Amniotic epithelial cell (primary cell): ENCODE measurements around the gene CCDC85A.

ENCODE experiments used
- DNase-seq: peaks from one replicate; pipeline ENCODE4 v3.0.0-alpha.2; 2010; ENCODE audit warnings: low read depth

CCDC85A gene

GRCh38 chr2:56239030-56239429 is 55.2 kb downstream of the CCDC85A start:
- DNase-seq: no peak

DNA sequence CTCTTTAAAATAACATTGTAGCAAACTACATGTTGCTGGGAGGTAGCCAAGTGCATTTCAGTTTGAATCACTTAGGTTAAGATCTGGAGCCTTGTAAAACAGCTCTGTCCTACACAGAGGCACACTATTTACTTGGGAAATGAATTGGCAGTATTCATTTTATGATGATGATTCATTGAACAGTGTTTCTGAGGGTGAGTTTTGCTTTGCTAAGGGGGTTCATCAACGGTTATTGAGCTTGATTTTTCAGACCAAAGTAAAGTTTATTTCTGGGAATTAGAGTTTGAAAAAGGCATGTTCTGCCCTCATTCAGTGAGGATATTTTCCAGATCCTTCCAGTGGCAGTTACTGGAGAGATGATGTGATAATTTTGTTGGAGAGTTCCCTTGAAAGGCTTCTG is 55.6 kb downstream of the CCDC85A start:
- no peak for DNase-seq

DNA sequence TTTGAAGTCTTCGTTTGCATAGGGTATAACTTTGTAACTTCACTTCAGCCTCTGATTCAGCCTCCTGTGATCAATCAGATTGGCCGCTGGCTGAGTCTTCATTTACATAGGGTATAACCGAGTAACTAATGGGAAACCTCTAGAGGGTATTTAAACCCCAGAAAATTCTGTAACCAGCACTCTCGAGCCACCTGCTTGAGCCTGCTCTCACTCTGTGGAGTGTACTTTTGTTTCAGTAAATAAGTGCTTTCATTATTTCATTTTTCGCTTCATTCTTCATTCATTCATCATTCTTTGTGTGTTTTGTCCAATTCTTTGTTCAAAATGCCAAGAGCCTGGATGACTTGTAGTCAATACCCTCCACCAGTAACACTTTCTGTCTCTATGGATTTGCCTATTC is 56.4 kb downstream of the CCDC85A start:
- DNase-seq: no peak

DNA sequence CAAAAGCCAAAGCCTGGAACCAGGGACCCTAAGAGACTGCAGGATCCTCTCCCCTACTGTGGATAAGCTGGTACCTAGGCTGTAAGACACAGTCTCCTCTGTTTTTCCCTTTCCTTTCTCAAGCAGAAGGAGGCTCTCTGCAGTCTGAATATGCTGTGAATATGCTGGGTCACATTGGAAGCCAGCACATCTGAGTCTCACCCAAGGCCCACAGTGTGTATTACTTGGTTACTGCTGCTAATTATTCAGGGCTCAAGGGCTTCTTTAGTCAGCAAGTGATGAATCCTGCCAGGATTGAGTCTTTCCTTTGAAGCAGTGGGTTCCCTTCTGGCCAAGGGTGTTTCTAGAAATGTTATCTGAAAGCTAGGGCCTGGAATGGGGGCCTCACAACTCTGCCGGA is 60.7 kb downstream of the CCDC85A start:
- DNase-seq: no peak

DNA sequence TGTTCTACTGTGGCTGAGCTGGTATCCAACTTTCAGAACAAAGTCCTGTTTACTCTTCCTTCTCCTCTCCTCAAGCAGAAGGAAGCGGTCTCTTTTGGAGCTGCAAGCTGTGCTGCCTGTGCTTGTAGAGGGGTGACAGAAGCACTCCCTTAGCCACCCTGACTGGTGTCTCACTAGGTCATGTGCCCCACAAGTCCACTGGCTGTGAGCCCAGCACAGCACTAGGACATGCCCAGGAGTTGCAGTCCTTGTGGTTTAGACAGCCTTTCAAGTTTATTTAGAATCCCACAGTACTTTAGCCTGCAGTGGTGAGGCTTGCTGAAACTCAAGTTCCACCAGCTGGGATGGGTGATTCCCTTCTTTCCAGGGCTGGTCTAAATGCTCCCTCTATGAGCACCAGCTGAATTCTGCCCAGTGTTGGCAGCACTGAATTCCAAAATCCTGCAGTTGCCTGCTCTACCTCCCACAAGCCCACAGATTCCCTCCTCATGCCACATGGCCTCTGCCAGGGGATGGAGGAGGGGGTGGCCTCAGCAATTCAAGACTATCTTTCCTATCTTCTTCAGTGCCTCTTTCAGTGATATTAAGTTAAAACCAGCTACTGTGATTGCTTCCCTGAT is 61.2 kb downstream of the CCDC85A start:
- DNase-seq: peak; percentile 44

DNA sequence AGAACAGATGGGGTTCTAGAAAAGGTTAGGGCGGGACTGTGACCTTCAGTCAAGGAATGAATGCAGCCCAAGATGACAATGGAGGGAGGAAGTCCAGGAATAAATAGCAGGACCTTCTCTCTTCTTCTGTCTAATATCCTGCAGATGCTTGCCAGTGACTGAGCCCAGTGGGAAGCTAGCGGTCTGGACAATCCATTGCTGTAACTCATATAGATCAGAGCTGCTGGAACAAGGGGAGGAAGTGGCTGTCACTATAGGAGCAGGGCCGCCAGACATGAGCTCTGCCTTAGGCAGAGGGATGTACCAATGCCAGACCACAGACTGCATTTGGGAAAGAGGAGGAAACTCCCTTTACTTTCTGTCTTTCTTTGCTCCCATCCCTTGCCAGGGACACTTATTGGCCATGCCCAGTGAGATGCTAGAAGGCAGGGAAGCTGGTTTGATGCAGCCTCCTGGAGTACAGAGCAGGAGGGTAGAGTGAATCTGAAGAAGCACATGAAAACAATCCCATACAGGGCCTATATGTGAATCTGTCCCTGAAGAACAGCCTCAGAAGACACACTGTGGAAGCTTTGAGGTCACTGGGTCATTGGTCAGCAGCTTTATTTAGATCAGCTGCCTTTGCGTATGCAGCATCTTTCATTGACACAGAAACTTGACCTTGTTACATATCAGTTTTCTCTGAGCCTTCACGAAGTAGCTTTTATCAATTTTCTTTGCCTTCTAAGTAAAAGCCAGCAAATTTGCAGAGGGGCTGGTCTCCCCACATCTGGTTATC is 65.4 kb downstream of the CCDC85A start:
- DNase-seq: no peak

GRCh38 chr2:56250153-56250729 is 66.5 kb downstream of the CCDC85A start:
- DNase-seq: no peak

GRCh38 chr2:56260415-56260814 is 76.6 kb downstream of the CCDC85A start:
- DNase-seq: no peak

DNA sequence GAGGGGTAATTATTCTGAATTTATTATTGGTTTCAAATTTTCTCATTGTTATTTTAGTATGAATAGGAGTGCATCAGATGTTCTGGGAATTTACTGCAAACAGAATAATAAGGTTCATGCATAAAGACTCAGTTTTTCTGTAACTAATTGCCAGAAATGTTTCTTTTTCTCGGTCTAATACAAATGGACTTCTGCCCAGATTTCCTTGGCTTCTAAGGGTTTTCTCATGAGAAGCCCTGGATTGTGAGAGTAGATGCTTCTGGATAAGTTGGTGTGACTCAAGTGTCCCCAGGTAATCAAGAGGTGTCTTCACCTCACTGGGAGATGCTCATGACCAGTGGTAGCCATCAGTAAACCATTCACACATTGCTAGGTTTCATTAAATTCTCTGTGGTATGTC is 78.5 kb downstream of the CCDC85A start:
- no peak for DNase-seq

- DNase-seq: peak; percentile 36
These were observed 80.1 kb downstream of the CCDC85A start for GRCh38 chr2:56263876-56264275.

DNA sequence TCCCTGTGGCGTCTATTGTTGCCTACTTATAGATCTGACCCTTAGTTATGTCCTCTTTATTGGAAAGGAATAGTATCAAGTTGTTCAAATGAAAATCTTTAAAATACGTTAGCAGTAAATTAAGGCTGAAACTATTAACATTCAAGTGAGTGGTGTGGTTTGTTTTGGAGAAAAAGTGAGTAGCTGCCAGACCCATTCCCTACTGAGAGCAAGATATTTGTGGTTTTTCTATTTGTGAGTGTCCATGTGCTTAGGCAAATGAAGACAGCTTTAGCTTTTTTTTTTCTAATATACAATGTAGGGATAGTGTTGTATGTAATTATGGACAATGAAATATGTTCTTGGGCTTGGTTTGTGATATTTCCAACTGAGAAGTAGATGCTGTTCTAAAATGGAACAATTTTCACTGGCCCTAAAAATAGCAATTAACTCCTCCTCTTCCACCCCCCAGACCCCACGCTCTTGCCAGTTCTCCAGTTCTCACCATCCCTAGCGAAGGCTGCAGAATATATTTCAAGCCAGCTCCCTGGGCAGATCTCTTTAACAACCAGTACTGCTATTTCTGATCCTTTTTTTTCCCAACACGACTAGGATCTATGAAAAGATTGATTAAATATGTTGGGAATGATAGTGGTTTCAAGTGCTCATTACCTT is 83.1 kb downstream of the CCDC85A start:
- DNase-seq: no peak

DNA sequence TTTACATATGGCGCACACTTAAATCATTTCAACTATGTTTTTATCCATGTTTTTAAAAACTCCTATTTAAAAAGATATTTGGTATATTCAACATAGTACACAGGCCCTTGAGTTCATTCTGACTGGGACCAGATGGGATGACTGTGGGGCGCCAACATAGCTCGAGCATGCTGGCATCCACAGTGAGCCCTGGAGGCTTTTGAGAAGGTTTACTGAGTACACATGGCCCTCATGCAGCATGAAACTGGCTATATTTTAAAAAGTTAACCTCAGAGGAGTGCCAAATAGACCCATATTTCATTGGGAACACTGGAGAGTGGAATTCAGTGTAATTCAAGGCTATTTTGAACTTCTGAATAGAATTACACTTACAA is 83.6 kb downstream of the CCDC85A start:
- DNase-seq: no peak

GRCh38 chr2:56268856-56269255 is 85.1 kb downstream of the CCDC85A start:
- no peak for DNase-seq

DNA sequence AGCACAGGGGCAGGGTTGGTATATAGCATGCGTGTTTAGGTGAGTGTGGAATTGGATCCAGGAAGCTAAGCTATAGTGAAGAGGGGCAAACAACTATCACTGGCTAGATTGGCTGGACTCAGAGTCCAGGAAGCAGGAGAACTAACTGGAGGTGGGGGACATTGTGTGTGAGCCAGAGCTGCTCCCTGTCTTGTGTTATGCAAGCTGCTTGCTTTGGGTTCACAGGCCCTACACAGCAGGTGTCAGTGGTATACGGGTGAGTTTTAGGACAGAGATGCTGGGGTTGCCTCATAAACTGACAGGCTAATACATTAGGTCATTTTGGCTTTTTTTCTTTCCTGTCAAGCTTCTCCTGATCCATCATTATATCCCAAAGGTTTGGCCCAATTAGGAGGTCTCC is 87.5 kb downstream of the CCDC85A start:
- no peak for DNase-seq

GRCh38 chr2:56285224-56285623 is 101.4 kb downstream of the CCDC85A start:
- DNase-seq: no peak

DNA sequence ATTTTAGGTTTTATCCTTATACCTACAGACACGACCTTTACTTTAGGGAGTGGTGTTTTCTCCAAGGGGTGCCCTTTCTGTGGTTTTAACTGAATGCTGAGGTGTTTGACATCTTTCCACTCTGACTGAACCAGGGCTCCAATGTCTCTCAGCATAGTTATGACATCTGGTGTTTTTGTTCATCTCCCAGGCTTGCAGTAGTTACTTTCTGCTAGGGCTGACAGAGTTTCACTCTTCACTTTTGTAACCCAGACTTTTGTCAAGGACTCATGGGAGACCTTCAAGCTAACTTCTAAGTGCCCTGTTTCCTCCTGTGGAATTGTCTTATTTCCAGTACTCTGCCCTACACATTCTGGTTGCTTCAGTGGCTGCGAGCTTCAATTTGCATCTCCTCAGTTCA is 103.1 kb downstream of the CCDC85A start:
- no peak for DNase-seq

DNA sequence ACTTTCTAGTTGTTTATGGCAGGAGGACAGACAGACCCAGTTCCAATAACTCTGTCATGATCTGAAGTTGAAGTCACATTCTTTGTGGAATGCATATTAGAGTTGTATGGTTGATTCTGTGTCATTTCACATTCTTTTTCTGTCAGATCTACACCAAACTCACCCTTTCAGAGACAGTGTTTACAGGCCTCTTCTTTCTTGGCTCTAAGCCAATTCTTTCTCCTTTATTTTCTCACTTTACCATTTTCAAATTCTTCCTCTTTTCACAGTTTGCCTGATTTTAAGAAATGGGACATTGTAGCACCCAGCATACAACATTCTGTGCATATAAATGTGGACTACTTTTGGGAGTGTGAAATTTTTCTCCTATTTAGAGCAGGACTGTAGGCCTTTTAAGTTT is 103.7 kb downstream of the CCDC85A start:
- no peak for DNase-seq

GRCh38 chr2:56287974-56288373 is 104.2 kb downstream of the CCDC85A start:
- DNase-seq: peak; percentile 63

DNA sequence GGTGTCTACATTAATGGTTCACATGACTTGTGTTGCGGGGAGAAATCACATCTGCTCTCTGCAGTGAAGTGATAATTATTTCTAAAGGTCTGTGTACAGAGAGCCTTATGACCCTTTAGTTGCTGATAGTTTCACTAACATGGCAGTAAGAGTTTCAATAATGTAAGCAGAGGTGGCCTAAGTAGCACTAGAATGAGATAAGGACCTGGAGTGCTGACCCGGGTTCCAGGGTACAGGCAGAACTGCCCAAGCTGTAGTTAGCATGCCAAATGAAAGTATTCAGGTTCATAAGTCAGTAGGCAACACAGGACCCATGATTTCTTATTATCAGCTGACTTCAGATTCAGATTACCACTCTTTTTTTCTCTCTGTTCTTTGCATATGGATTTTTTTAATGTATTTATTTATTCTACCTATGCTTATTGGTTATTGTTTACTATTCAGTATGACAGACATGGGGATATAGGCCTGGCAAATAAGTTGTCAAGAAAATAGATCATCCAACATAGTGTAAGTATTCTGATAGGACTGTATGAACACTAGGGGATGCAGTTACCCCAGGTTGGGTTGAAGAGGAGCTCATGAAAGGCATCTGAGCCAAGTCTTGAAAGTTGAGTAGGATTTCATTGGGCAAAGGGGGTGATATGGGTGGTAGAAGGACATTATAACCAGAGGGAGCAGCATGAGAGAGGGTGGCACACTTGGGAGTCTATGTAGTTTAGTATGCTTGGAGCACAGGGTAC is 105.2 kb downstream of the CCDC85A start:
- peak; percentile 14 for DNase-seq

DNA sequence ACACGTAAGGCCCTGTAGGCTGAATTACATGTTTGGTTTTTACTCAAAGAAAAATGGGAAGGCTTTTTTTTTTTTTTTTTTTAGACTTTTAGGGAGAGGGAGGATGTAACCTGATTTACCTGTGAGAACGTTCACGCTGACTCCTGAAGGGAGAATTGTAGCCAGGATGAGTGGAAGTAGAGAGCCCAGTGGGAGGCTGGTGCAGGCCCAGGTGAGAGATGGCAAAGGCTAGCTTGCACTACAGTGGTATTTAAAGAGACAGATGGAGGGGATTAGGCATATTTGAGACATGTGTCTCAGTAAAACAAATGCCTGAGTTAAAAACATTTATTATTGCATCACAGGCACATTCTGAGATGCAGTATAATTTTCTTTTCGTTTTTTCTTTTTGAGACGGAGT is 107.9 kb downstream of the CCDC85A start:
- DNase-seq: no peak

- DNase-seq: no peak
These were observed 109.2 kb downstream of the CCDC85A start for GRCh38 chr2:56292951-56293350.

- DNase-seq: no peak
These were observed 111.9 kb downstream of the CCDC85A start for GRCh38 chr2:56295666-56296065.
